GM19351 (cell line): ENCODE data around the gene LMOD2.
"Not testable (repeated sequence)": the region's sequence is repeated elsewhere in the genome, so short reads cannot be mapped to it uniquely, and the experiment has no call there.

Experiments used
- ATAC-seq: cut with Tn5 transposase; IDR thresholded peaks from one replicate; pipeline ENCODE4 v1.9.1; 2021; ENCODE audit warnings: mild to moderate bottlenecking, moderate library complexity; ENCODE audit not compliant: unreplicated experiment

LMOD2 gene

GRCh38 chr7:123655614-123656013, at the start of gene LMOD2:
Gene LMOD2, plus strand, starts transcription at chr7:123655866. Its CDS starts 98 bp downstream, at chr7:123655964.
- no peak for ATAC-seq

GRCh38 chr7:123607423-123607975, 48.2 kb upstream of the LMOD2 start:
- no peak for ATAC-seq

- ATAC-seq, result no peak
Measured at GRCh38 chr7:123608991-123609882, 46.4 kb upstream of the LMOD2 start.

GRCh38 chr7:123609883-123610239, 45.8 kb upstream of the LMOD2 start:
- no peak for ATAC-seq

GRCh38 chr7:123612024-123612423, 43.6 kb upstream of the LMOD2 start:
- ATAC-seq, result no peak

- ATAC-seq, result no peak
Measured at GRCh38 chr7:123615344-123615743, 40.3 kb upstream of the LMOD2 start.

- ATAC-seq, result no peak
Measured at GRCh38 chr7:123616223-123616622, 39.4 kb upstream of the LMOD2 start.

GRCh38 chr7:123621707-123622106, 34.0 kb upstream of the LMOD2 start:
- no peak for ATAC-seq

GRCh38 chr7:123622660-123623386, 32.8 kb upstream of the LMOD2 start:
- no peak for ATAC-seq

- ATAC-seq, result peak; percentile 85
Measured at GRCh38 chr7:123624527-123625183, 31.0 kb upstream of the LMOD2 start.

- no peak for ATAC-seq
Measured at GRCh38 chr7:123625254-123625653, 30.4 kb upstream of the LMOD2 start.

- no peak for ATAC-seq
Measured at GRCh38 chr7:123627851-123628250, 27.8 kb upstream of the LMOD2 start.

- no peak for ATAC-seq
Measured at GRCh38 chr7:123628829-123629228, 26.8 kb upstream of the LMOD2 start.

GRCh38 chr7:123629281-123629680, 26.4 kb upstream of the LMOD2 start:
- no peak for ATAC-seq

GRCh38 chr7:123632808-123633207, 22.9 kb upstream of the LMOD2 start:
- no peak for ATAC-seq

- ATAC-seq, result no peak
Measured at GRCh38 chr7:123633553-123633952, 22.1 kb upstream of the LMOD2 start.

- ATAC-seq, result not testable (repeated sequence)
Measured at GRCh38 chr7:123634011-123634573, 21.6 kb upstream of the LMOD2 start.

GRCh38 chr7:123635551-123636359, 19.9 kb upstream of the LMOD2 start:
- peak; percentile 70 for ATAC-seq

GRCh38 chr7:123637203-123637602, 18.5 kb upstream of the LMOD2 start:
- no peak for ATAC-seq

GRCh38 chr7:123637878-123638277, 17.8 kb upstream of the LMOD2 start:
- ATAC-seq, result no peak
